H1 (cell line): Measurements from ENCODE around the gene PCID2. TPM values are rescaled to one million over a fixed set of nuclear protein-coding genes. Genes with fewer than 3 reads are reported as not detected.

Experiments
- BACH1 ChIP-seq: IDR thresholded peaks from 2 replicates; pipeline ENCODE4 v1.6.1; 2012; ENCODE audit warnings: low read length, improper control_type of control experiment
- JUND ChIP-seq: IDR thresholded peaks from 2 replicates; pipeline ENCODE4 v1.6.1; 2011; ENCODE audit warnings: mild to moderate bottlenecking, improper control_type of control experiment, low read length
- polyA plus RNA-seq, 7 experiments: library from polyadenylated mRNA; depleted of rRNA in 3 of 7; stranded (reverse) in 5 of 7; unstranded in 2 of 7; fragments of >200 nt in 5 of 7; fragments of 200-250 nt in 2 of 7; gene quantifications; 1 replicate in 5 of 7; 2 replicates in 1 of 7; 4 replicates in 1 of 7; pipeline versions ENCODE4 v1.2.1 to v1.2.3, GENCODE V29; 2011 to 2013; ENCODE audit warnings: missing spikeins in 2 of 7, mixed read lengths in 2 of 7
- total RNA-seq: library from RNA; stranded (reverse); fragmentation: NEBNext Ultra II Directional; extraction: Animal tissue kit (Norgen Biotek cat#: 25700); gene quantifications from 2 replicates; pipeline ENCODE4 v1.2.1, GENCODE V29; 2021

The PCID2 gene
- total and polyA plus RNA-seq, 2 of the 8 experiments (the other 6 are each of a cell fraction or from before 2014, with no cell fraction given) = 72.4 to 72.8 TPM

DNA sequence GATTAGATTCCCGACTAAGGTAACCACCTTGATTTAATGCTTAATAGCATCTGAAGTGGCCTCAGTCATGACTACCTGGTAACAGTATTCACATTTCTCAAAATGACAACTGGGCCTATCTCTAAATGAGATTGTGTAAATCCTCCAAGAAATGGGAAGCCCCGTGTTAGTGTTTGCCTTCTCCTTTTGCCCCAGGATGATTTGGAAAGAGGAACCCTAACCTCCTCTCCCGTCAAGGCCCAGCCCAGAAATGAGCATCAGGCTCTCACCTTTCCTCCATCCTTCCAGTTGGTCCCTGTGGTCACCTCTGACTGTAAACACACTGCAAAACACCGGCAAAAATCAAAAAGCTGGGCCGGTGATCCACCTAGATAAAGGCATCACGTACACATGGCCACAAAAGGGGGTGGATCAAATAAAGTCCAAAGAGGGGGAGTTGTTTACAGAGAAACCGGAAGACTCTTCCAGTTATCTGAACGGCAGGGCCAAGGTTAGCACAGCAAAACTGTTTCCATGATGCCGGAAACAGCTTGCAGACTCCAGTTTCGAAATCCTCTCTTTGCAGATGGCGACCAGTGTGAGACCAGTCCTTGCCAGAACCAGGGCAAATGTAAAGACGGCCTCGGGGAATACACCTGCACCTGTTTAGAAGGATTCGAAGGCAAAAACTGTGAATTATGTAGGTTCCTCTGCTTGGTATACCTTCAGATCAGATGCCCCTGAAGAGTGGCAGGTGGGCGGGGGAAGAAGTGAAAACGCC, 69.5 kb downstream of the PCID2 start (continued):
- TF ChIP-seq BACH1 = no peak
- no peak for TF ChIP-seq JUND
- TF ChIP-seq, all 59 proteins: peak for 0
